ENCODE measurements around the gene ARSG. TPM values are rescaled to one million over a fixed set of nuclear protein-coding genes. Genes with fewer than 3 reads are reported as not detected.

The ARSG gene
- total and polyA plus RNA-seq, 2 donors (not counting 1 experiment from before 2014, with no cell fraction given) = 5.5 to 18.4 TPM

GRCh38 chr17:68381076-68381900, 90.0 kb downstream of the ARSG start:
- intact Hi-C loops (cut with micrococcal nuclease) = no loop called here
- Histone ChIP-seq H3K4me2 (replicated peaks; ENCODE audit: low read depth, low read length, poor library complexity, severe bottlenecking) (no peak overlapping the region), H3K4me1 (ENCODE audit: control insufficient read depth in 2 of 2, insufficient read depth in 2 of 2, low read length in 2 of 2) (no peaks in the 10 kb centered on the region), H3K36me3 (replicated peaks in 1 of 2; ENCODE audit: control extremely low read depth in 1 of 2, control insufficient read depth in 1 of 2, extremely low read depth in 1 of 2, insufficient read depth in 2 of 2, low read length in 1 of 2) (no peaks in the 10 kb centered on the region), H3K79me2 (ENCODE audit: control insufficient read depth, insufficient read depth, low read length) (no peaks in the 10 kb centered on the region), H3K27me3 (replicated peaks in 1 of 4; ENCODE audit: control extremely low read depth in 1 of 4, control insufficient read depth in 3 of 4, insufficient read depth in 4 of 4, low read length in 3 of 4) (peaks cover 0 to 2% (median 0%) of the 10 kb centered on the region in 4 experiments), H3K9ac (ENCODE audit: low read length) (no peak overlapping the region), H3K4me3 (ENCODE audit: control extremely low read depth in 1 of 5, extremely low read depth in 1 of 5, insufficient read depth in 1 of 5, low read depth in 2 of 5, low read length in 4 of 5) (no peak overlapping the region), H2AFZ (ENCODE audit: insufficient read depth, low read depth, low read length, poor library complexity, severe bottlenecking) (no peak overlapping the region), H3K27ac (ENCODE audit: low read length in 2 of 2) (no peak overlapping the region), H3K9me3 (ENCODE audit: control extremely low read depth in 1 of 3, control insufficient read depth in 2 of 3, insufficient read depth in 1 of 3, low read length in 2 of 3) (no peaks in the 10 kb centered on the region), H4K20me1 (ENCODE audit: control insufficient read depth, insufficient read depth, low read length, poor library complexity, severe bottlenecking) (no peaks in the 10 kb centered on the region)
- peaks cover 32% of the 10 kb centered on the region for H3K27me3 Mint-ChIP-seq
- no peaks in the 10 kb centered on the region for H3K9me3 Mint-ChIP-seq (ENCODE audit: insufficient read depth)
- no peak for DNase-seq
- no peak for ATAC-seq (ENCODE audit: low read depth)
- H3K4me3 Mint-ChIP-seq = no peak overlapping the region
- no peak overlapping the region for H3K27ac Mint-ChIP-seq
- 65% methylated on average over 4 of the region's 15 CpGs for WGBS (ENCODE audit: insufficient coverage)
- TF ChIP-seq CTCF (IDR thresholded peaks at IDR 0.05) (no peak), EZH2 (IDR thresholded peaks at IDR 0.05; ENCODE audit: borderline replicate concordance, insufficient read depth, low read depth, low read length, poor library complexity, severe bottlenecking) (no peak)
- ChIA-PET CTCF (interaction anchor here (1.8 kb wide), 1 partner anchor 18 kb away, joined by 5 read pairs; no protein-coding TSS in a partner anchor), POLR2A (no interaction called here)
- H3K4me1 Mint-ChIP-seq = peaks cover 5% of the 10 kb centered on the region

- H4K20me1 ChIP-seq (ENCODE audit: control insufficient read depth, insufficient read depth, low read length, poor library complexity, severe bottlenecking) = no peaks in the 10 kb centered on the region
- ChIA-PET CTCF (interaction anchor here (1.8 kb wide), 1 partner anchor 16 kb away, joined by 5 read pairs; no protein-coding TSS in a partner anchor), POLR2A (no interaction called here)
- Mint-ChIP-seq H3K27ac (no peak overlapping the region), H3K9me3 (ENCODE audit: insufficient read depth) (no peaks in the 10 kb centered on the region), H3K27me3 (peaks cover 27% of the 10 kb centered on the region), H3K4me1 (peaks cover 5% of the 10 kb centered on the region), H3K4me3 (no peak overlapping the region)
- DNase-seq (no peak), ATAC-seq (ENCODE audit: low read depth) (no peak)
- intact Hi-C loops (cut with micrococcal nuclease) = no loop called here
- H3K9ac ChIP-seq (ENCODE audit: low read length) = no peak overlapping the region
- no peaks in the 10 kb centered on the region for H3K36me3 ChIP-seq (replicated peaks in 1 of 2; ENCODE audit: control extremely low read depth in 1 of 2, control insufficient read depth in 1 of 2, extremely low read depth in 1 of 2, insufficient read depth in 2 of 2, low read length in 1 of 2)
- H3K79me2 ChIP-seq (ENCODE audit: control insufficient read depth, insufficient read depth, low read length) = no peaks in the 10 kb centered on the region
- H3K4me2 ChIP-seq (replicated peaks; ENCODE audit: low read depth, low read length, poor library complexity, severe bottlenecking) = no peak overlapping the region
- no peaks in the 10 kb centered on the region for H3K9me3 ChIP-seq (ENCODE audit: control extremely low read depth in 1 of 3, control insufficient read depth in 2 of 3, insufficient read depth in 1 of 3, low read length in 2 of 3)
- no peak overlapping the region for H3K4me3 ChIP-seq (ENCODE audit: control extremely low read depth in 1 of 5, extremely low read depth in 1 of 5, insufficient read depth in 1 of 5, low read depth in 2 of 5, low read length in 4 of 5)
- no CpG with 5 or more reads among the region's 3 CpGs for WGBS (ENCODE audit: insufficient coverage)
- no peak overlapping the region for H2AFZ ChIP-seq (ENCODE audit: insufficient read depth, low read depth, low read length, poor library complexity, severe bottlenecking)
- H3K4me1 ChIP-seq (ENCODE audit: control insufficient read depth in 2 of 2, insufficient read depth in 2 of 2, low read length in 2 of 2) = no peaks in the 10 kb centered on the region
- TF ChIP-seq CTCF (IDR thresholded peaks at IDR 0.05) (no peak), EZH2 (IDR thresholded peaks at IDR 0.05; ENCODE audit: borderline replicate concordance, insufficient read depth, low read depth, low read length, poor library complexity, severe bottlenecking) (no peak)
- H3K27me3 ChIP-seq (replicated peaks in 1 of 4; ENCODE audit: control extremely low read depth in 1 of 4, control insufficient read depth in 3 of 4, insufficient read depth in 4 of 4, low read length in 3 of 4) = no peaks in the 10 kb centered on the region
- no peak overlapping the region for H3K27ac ChIP-seq (ENCODE audit: low read length in 2 of 2)
Measured at GRCh38 chr17:68382582-68383085, 91.3 kb downstream of the ARSG start.

All from B cell (primary cell).